ENCODE results near the gene CLK2. TPM values are rescaled to one million over a fixed set of nuclear protein-coding genes. Genes with fewer than 3 reads are reported as not detected.
A peak's percentile ranks its signal among the peaks of the same experiment; 100 is the strongest.

CLK2 gene
- total and polyA plus RNA-seq, 2 of the 13 experiments (the other 11 are each of a cell fraction or from before 2014, with no cell fraction given), result 20.1 to 73.5 TPM

- no peak for TF ChIP-seq MAF1 (CRISPR knock-in tag; IDR thresholded peaks at IDR 0.05; ENCODE audit: borderline replicate concordance)
- TF ChIP-seq ZNF558 (CRISPR knock-in tag; IDR thresholded peaks at IDR 0.05; ENCODE audit: borderline replicate concordance), result 0 out of 2 replicates have a peak, but pooled peaks have one; percentile 15
- TF ChIP-seq ZHX2 (IDR thresholded peaks at IDR 0.05; ENCODE audit: low read depth), result no peak
- no peak for TF ChIP-seq ZHX2 (CRISPR knock-in tag; IDR thresholded peaks at IDR 0.05; ENCODE audit: borderline replicate concordance)
- no peak for TF ChIP-seq RNF219 (CRISPR knock-in tag; IDR thresholded peaks at IDR 0.05)
- TF ChIP-seq ZNF841 (CRISPR knock-in tag; IDR thresholded peaks at IDR 0.05; ENCODE audit: borderline replicate concordance), result no peak
- TF ChIP-seq ZNF678 (CRISPR knock-in tag; IDR thresholded peaks at IDR 0.05), result no peak
- no peak for TF ChIP-seq ZC3H4 (CRISPR knock-in tag; IDR thresholded peaks at IDR 0.05; ENCODE audit: borderline replicate concordance)
- TF ChIP-seq MTA1 (CRISPR knock-in tag; IDR thresholded peaks at IDR 0.05; ENCODE audit: borderline replicate concordance), result no peak; the same call in 1 of the 2 replicates
- 0 out of 2 replicates have a peak, but pooled peaks have one; percentile 45 for TF ChIP-seq SRY (CRISPR knock-in tag; IDR thresholded peaks at IDR 0.05)
- no peak for TF ChIP-seq MTA3 (CRISPR knock-in tag; IDR thresholded peaks at IDR 0.05)
- TF ChIP-seq ZNF12 (CRISPR knock-in tag; IDR thresholded peaks at IDR 0.05), result no peak
- no peak for TF ChIP-seq MLX (CRISPR knock-in tag; IDR thresholded peaks at IDR 0.05)
- no peak for TF ChIP-seq IKZF1 (IDR thresholded peaks at IDR 0.05)
- no peak for TF ChIP-seq RARA (CRISPR knock-in tag; IDR thresholded peaks at IDR 0.05)
- no peak for TF ChIP-seq SNAPC4 (CRISPR knock-in tag; IDR thresholded peaks at IDR 0.05)
- TF ChIP-seq POLR2A (IDR thresholded peaks at IDR 0.05; ENCODE audit: insufficient read depth in 1 of 2, low read depth in 2 of 2, low read length in 2 of 2), result no peak
- no peak for TF ChIP-seq ATRX (CRISPR knock-in tag; IDR thresholded peaks at IDR 0.05; ENCODE audit: borderline replicate concordance)
These were observed 18.5 kb downstream of the CLK2 start (continued) for GRCh38 chr1:155254714-155255242.

All from HepG2 (cell line).